Left lung (tissue), 10 donors: ENCODE data around the gene NPC2. TPM values are rescaled to one million over a fixed set of nuclear protein-coding genes. Genes with fewer than 3 reads are reported as not detected.

ENCODE experiments used
- ATAC-seq: fragments of 200-7000 bp; cut with Tn5 transposase; one replicate; pipeline ENCODE4 v1.9.1; 2020; ENCODE audit warnings: moderate library complexity
- DNase-seq, 4 donors: peaks; one replicate each; pipeline ENCODE4 v3.0.0-alpha.2; 2013 to 2020
- H3K27ac ChIP-seq, 2 donors: fragments of 200-600 bp; sonication (generic) in 1 of 2; one replicate each; pipeline versions ENCODE4 v1.5.0 to v1.8.0; 2020 to 2021
- H3K27me3 ChIP-seq, 2 donors: fragments of 200-600 bp; sonication (generic) in 1 of 2; one replicate each; pipeline versions ENCODE4 v1.5.0 to v1.8.0; 2020 to 2021
- H3K36me3 ChIP-seq, 2 donors: fragments of 200-600 bp; sonication (generic) in 1 of 2; one replicate each; pipeline versions ENCODE4 v1.5.0 to v1.8.0; 2020 to 2021
- H3K4me1 ChIP-seq, 2 donors: fragments of 200-600 bp; one replicate each; pipeline ENCODE4 v1.8.0; 2021
- H3K4me3 ChIP-seq, 2 donors: fragments of 200-600 bp; sonication (generic) in 1 of 2; one replicate each; pipeline versions ENCODE4 v1.5.0 to v1.8.0; 2020 to 2021; ENCODE audit warnings: mild to moderate bottlenecking in 1 of 2
- H3K9me3 ChIP-seq, 2 donors: fragments of 200-600 bp; sonication (generic) in 1 of 2; one replicate each; pipeline versions ENCODE4 v1.5.0 to v1.8.0; 2020 to 2021
- CTCF ChIP-seq, 2 donors: fragments of 200-600 bp; sonication (generic) in 1 of 2; IDR thresholded peaks; one replicate each; pipeline versions ENCODE4 v1.5.0 to v1.8.0; 2021; ENCODE audit warnings: antibody characterized with exemption in 2 of 2
- intact Hi-C, 2 donors: fragments of 100-400 bp; cut with DNase I; formaldehyde crosslinking; loops; one replicate each; pipeline versions ENCODE4 v1.11.2 to v1.14.2; 2022
- polyA plus RNA-seq, 6 donors: library from polyadenylated mRNA; unstranded; fragments of 120-200 nt; gene quantifications; one replicate each; pipeline ENCODE4 v1.2.1, GENCODE V29; 2013; ENCODE audit not compliant: insufficient read length in 6 of 6
- total RNA-seq, 2 donors: library from RNA; stranded (reverse); fragmentation: NEBNext Ultra II Directional; extraction: Animal tissue kit (Norgen Biotek cat#: 25700); gene quantifications; one replicate each; pipeline ENCODE4 v1.2.1, GENCODE V29; 2021
- donor health status: DM: no; HTN: yes; CAD: no.
- donor health status: DM: no; HTN: no; CAD: no.

NPC2 gene
- total and polyA plus RNA-seq, 8 donors: 776 to 1,413 (median 995) TPM

GRCh38 chr14:74515891-74516412, 22.8 kb upstream of the NPC2 start:
- intact Hi-C loops: no loop called here
- ATAC-seq: no peak
- DNase-seq: no peak
- H3K27ac ChIP-seq: no peak overlapping the region
- no peak for TF ChIP-seq CTCF (IDR thresholded peaks at IDR 0.05)
- no peaks in the 10 kb centered on the region for H3K27me3 ChIP-seq
- no peaks in the 10 kb centered on the region for H3K9me3 ChIP-seq
- peaks cover 11 to 12% of the 10 kb centered on the region in 2 donors for H3K4me1 ChIP-seq
- H3K36me3 ChIP-seq: no peaks in the 10 kb centered on the region
- H3K4me3 ChIP-seq: no peak overlapping the region

DNA sequence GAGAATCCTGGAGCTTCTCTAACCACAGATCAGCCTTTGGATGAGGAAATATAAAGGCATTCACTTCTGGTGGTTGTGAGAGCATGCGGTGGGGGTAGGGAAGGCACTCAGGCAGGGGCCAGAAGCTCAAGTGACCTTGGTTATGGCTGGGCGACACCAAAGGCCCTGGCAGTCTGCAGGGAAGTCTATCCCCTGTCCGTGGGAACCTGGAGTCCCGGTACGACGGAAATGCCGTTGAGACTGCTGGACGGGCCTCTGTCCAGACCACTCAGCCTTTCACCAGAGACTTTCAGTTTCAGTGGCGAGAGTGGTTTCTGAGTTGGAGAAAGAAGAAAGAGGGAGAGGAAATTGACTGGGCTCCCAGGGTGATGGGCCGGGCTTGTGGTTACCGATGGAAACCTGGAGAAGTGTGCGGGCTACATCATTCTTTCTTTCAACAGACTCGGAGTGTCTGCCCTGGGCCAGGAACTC, 21.4 kb upstream of the NPC2 start:
- Histone ChIP-seq H3K4me3 (no peak overlapping the region), H3K36me3 (no peaks in the 10 kb centered on the region), H3K4me1 (peaks cover 11 to 12% of the 10 kb centered on the region in 2 donors), H3K9me3 (no peaks in the 10 kb centered on the region), H3K27me3 (no peaks in the 10 kb centered on the region), H3K27ac (peak overlapping the region; percentile 13 to 63)
- peak in 1 of 4 donors; percentile 56 for DNase-seq
- intact Hi-C loops: no loop called here
- peak; percentile 52 for ATAC-seq
- TF ChIP-seq CTCF (IDR thresholded peaks at IDR 0.05): no peak

GRCh38 chr14:74511966-74512830, 19.1 kb upstream of the NPC2 start:
- no peaks in the 10 kb centered on the region for H3K36me3 ChIP-seq
- H3K27me3 ChIP-seq: peaks cover 0 to 8% of the 10 kb centered on the region in 2 donors
- H3K9me3 ChIP-seq: no peaks in the 10 kb centered on the region
- H3K27ac ChIP-seq: no peak overlapping the region
- ATAC-seq (no peak), DNase-seq (peak in 1 of 4 donors; percentile 22)
- no peak overlapping the region for H3K4me3 ChIP-seq
- intact Hi-C loops: no loop called here
- peaks cover 11 to 12% of the 10 kb centered on the region in 2 donors for H3K4me1 ChIP-seq
- no peak for TF ChIP-seq CTCF (IDR thresholded peaks at IDR 0.05)

DNA sequence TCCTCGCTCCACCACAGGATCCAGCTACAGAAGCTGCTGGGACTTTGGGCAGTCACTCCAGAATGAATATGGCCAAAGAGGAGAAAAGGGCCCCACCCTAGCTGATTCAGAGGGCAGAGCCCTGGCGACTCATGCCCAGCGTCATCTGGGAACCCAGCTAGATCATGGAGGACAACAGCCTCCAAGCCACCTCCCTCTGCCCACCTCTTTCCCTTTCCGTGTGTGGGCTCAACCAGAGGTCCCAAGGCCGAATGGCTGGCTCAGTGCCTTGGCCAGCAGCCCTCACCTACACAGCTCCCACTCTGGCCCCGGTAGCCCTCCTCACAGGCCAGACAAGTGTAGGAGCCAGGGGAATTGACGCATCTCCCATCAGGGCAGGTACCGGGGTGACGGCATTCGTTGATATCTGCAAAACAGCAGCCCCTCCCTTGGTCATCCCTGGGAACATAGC, 17.9 kb upstream of the NPC2 start:
- intact Hi-C loops: no loop called here
- Histone ChIP-seq H3K36me3 (peaks cover 0 to 6% of the 10 kb centered on the region in 2 donors), H3K27me3 (peaks cover 0 to 8% of the 10 kb centered on the region in 2 donors), H3K27ac (no peak overlapping the region), H3K4me3 (no peak overlapping the region), H3K4me1 (peaks cover 11 to 12% of the 10 kb centered on the region in 2 donors), H3K9me3 (no peaks in the 10 kb centered on the region)
- ATAC-seq (no peak), DNase-seq (peak in 1 of 4 donors; percentile 31)
- no peak for TF ChIP-seq CTCF (IDR thresholded peaks at IDR 0.05)
